GM18868 (cell line): ENCODE results near the gene SKOR2.

ENCODE experiments used
- ATAC-seq: cut with Tn5 transposase; IDR thresholded peaks from one replicate; pipeline ENCODE4 v1.9.1; 2021; ENCODE audit warnings: mild to moderate bottlenecking, moderate library complexity; ENCODE audit not compliant: unreplicated experiment

Gene SKOR2

DNA sequence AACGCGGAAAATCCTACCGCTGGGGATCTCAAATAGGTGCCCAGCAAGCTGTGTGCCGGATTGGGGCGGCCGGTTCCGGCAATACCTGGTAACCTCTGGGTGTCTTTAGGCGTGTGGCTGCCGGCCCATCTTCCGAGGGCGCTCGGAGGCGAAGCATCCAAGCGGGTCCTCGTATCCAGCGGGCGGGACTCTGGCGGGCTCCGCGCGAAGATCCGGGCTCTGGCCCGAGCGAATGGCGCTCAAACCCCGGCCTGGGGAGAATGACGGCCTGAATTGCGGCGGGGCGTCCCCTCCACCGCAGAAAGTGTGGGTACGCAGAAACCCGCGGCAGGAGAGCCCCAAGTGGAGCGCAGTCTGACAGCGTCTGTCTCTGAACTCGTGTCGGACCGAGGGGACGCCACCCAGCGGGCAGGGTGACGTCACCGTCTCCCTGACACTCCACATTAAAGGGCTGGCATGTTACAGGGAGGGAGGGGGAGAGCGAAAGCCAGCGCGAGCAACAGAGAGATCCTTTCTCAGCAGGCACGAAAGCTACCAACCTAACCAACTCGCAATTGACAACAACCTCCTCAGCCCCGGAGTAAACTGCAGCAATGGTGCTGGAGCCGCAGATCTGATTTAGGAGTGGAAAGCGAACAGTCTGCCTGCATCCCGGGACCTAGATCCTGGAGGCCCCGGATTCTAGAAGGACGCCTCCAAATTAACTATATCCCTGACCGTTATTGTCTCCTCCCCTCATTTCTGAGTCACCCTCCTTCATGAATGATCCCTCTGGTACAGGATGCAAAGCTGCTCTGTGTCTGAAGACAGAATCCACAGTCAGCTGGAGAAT lies at the start of gene SKOR2:
Gene SKOR2 (minus strand): TSS at position 372 of the 832 bp plus-strand sequence. CDS start 2,477 bp downstream, outside the sequence.
- ATAC-seq = no peak

DNA sequence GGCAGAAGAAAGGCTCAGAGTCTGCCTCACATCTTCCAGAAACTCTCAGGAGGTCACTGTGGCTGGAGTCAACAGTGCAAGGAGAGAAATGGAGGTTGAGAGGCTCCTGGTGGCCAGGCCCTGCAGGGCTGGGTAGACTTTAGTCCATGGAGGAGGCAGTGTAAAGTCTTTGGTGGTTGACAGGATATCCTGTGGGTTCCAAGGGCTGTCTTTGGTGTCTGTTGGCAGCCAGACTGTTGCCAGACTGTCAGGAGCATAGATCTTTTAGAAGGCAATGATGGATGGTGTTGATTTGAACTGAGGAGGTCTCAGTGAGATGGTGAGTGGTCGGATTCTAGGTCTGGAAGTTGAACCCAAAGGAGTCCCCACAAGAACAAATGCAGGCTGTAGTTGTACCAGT lies 45.0 kb upstream of the SKOR2 start:
- no peak for ATAC-seq

DNA sequence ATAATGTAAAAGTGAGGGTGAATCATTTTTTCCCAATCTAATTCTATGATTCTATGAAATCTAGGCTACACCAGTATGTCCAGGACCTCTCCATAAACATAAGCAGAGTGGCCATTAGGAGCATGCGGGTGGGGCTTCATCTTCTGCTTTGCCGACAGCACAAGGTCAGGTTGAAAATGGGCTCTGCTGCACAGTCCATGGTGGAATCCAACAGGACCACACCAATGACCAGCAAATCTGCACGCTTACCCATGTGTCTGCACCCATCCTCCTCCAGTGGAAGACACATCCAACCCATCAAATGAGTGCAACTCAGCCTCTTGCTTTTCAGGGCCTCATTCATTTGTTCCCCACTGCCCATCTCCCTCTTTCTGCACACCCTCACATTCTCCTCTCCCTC lies 43.3 kb upstream of the SKOR2 start:
- ATAC-seq = no peak

- ATAC-seq = no peak
These were observed 37.3 kb upstream of the SKOR2 start for GRCh38 chr18:47288741-47289140.

GRCh38 chr18:47287911-47288585 lies 36.6 kb upstream of the SKOR2 start:
- no peak for ATAC-seq

GRCh38 chr18:47286776-47287410 lies 35.4 kb upstream of the SKOR2 start:
- no peak for ATAC-seq

DNA sequence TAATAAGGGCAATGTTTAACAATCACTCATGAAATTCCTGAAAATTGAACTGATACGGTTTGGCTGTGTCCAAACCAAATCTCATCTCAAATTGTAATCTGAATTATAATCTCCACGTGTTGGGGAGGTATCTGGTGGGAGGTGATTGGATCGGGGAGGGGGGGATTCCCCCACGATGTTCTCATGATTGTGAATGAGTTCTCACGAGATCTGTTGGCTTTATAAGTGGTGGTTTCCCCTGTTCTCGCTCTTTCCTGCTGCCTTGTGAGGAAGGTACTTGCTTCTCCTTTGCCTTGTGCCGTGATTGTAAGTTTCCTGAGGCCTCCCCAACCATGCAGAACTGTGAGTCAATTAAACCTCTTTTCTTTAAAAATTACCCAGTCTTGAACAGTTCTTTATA lies 34.0 kb upstream of the SKOR2 start:
- ATAC-seq = no peak

GRCh38 chr18:47284721-47285395 lies 33.4 kb upstream of the SKOR2 start:
- ATAC-seq = no peak

- no peak for ATAC-seq
These were observed 32.0 kb upstream of the SKOR2 start for GRCh38 chr18:47283476-47283875.

DNA sequence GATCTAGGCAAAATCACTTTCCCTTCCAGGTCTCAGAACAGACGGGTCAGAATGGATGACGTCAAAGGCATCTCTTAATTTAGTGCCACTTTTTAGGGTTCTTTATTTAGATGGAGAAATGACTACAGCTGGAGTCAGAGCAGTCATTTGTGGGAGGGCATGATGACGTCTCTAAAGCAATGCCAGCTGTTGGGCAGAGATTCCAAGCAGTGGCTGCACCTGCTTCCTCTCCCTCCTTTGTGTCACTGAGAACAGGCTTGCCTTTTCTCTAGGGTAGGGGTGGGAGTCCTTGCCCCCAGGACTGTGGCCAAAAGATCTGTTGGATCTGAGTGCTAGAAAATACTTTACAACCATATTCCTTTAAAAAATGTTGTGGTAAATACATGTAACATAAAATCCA lies 28.7 kb upstream of the SKOR2 start:
- ATAC-seq = no peak

DNA sequence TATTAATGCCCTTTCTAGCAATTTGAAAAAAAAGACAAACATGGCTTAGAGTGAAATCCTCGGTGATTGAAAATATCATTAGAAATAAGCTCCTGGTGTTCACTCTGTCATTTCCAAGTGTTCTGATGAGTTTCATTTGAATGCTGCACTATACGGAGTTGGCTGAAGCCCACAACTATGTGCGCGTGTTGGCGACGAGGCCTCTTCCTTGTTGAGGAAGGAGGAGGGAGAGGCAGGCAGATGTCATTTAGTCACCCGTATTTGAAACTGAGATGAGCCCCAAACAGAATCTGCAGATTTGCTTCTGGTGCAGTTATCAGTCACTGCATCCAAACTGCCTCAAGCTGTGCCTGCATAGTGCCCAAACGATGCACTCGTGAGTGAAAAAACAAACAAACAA lies 23.5 kb upstream of the SKOR2 start:
- ATAC-seq = no peak

DNA sequence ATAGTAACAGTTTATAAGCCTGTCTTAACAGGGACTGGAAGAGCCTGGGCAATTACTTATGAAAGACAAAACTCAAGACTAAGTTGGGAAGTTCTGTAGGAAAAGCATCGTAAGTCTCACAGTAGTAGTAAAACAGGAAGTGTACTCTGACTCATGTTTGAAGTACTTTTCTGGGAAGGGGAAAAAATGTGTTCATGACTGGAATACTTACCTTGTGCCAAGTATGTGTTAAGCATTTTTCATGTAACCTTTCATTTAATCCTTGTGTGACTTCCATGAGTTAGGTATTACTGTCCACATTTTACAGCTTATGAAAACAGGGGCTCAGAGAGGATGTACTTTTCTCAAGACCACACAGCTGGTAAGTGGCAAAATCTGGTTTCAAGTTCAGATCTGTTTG lies 13.7 kb upstream of the SKOR2 start:
- ATAC-seq = no peak

DNA sequence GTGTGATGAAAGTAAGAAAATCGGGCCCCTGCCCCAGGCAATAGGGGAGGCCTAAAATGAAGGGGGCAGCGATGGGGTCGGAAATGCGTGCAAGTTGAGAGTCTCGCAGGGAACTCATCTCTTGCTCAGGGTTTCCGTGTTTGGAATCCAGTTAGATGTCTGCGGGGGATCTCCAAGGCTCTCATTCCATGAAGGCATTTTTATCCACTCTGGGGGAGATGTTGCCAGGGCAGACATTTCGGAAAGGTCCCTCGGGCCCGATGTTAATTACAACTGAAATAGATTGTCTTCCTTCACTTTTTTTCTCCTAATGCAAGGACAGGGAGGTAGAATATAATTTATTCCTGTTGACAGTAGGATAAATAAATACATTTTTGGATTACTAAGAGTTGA lies 12.8 kb upstream of the SKOR2 start:
- no peak for ATAC-seq

GRCh38 chr18:47263430-47264307 lies 12.2 kb upstream of the SKOR2 start:
- no peak for ATAC-seq

GRCh38 chr18:47263150-47263429 lies 11.6 kb upstream of the SKOR2 start:
- ATAC-seq = no peak

GRCh38 chr18:47262301-47263149 lies 11.1 kb upstream of the SKOR2 start:
- no peak for ATAC-seq

GRCh38 chr18:47261902-47262300 lies 10.4 kb upstream of the SKOR2 start:
- ATAC-seq = no peak

- no peak for ATAC-seq
These were observed 9.7 kb upstream of the SKOR2 start for GRCh38 chr18:47260924-47261701.
